Sigmoid colon (tissue), 4 donors: ENCODE measurements around the gene CHST8.

Source experiments
- EP300 ChIP-seq, 4 donors: sonication (generic); formaldehyde crosslinking; IDR thresholded peaks; one replicate each; pipeline ENCODE4 v1.6.1; 2017; ENCODE audit warnings: antibody characterized with exemption in 4 of 4
- POLR2A ChIP-seq, 2 donors: fragments of 450-650 bp; IDR thresholded peaks; one replicate each; pipeline ENCODE4 v1.6.1; 2016; ENCODE audit warnings: antibody characterized with exemption in 2 of 2, mild to moderate bottlenecking in 2 of 2, moderate library complexity in 2 of 2
- TF ChIP-seq, protein P1 (sequence below), 4 experiments: fragments of 450-650 bp in 3 of 4; fragments of 200-600 bp in 1 of 4; IDR thresholded peaks; one replicate each; pipeline ENCODE4 v1.5.1; 2016 to 2019; ENCODE audit warnings: antibody characterized with exemption in 4 of 4, mild to moderate bottlenecking in 3 of 4, moderate library complexity in 2 of 4

DNA sequence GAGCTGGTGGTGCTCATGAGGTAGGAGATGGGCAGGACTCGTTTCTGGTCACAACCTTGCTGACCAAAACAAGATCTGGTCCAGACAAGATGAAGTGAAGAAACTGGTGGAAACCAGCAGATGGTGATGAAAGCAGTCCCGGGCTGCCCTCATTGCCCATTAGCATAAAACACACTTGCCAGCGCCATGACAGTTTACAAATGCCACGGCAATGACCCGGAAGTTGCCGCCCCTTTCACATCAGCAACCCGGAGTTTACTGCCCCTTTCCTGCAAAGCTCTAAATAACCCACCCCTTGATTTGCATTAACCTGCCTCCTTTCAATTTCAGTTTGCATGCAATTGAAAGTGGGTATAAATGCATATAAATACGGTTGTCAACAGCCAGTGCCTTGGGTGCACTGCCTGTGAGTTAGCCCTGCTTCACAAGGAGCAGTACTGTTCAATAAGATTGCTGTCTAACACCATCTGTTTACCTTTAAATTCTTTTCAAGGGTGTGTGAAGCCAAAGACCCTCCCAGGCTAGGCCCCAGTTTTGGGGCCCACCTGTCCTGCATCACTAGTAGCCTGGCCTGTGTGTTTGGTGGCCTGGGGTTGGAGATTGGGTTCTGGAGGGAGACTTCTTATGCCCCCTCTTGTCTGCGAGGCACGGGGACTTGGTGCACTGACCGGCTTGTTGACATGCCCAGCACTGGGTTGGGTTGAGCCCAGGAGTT is 38.8 kb downstream of the CHST8 start:
- TF ChIP-seq, protein P1, sequence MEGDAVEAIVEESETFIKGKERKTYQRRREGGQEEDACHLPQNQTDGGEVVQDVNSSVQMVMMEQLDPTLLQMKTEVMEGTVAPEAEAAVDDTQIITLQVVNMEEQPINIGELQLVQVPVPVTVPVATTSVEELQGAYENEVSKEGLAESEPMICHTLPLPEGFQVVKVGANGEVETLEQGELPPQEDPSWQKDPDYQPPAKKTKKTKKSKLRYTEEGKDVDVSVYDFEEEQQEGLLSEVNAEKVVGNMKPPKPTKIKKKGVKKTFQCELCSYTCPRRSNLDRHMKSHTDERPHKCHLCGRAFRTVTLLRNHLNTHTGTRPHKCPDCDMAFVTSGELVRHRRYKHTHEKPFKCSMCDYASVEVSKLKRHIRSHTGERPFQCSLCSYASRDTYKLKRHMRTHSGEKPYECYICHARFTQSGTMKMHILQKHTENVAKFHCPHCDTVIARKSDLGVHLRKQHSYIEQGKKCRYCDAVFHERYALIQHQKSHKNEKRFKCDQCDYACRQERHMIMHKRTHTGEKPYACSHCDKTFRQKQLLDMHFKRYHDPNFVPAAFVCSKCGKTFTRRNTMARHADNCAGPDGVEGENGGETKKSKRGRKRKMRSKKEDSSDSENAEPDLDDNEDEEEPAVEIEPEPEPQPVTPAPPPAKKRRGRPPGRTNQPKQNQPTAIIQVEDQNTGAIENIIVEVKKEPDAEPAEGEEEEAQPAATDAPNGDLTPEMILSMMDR (IDR thresholded peaks at IDR 0.05): no peak
- TF ChIP-seq EP300 (IDR thresholded peaks at IDR 0.05): no peak
- no peak for TF ChIP-seq POLR2A (IDR thresholded peaks at IDR 0.05)
